ENCODE data around the gene BOD1.

Gene BOD1

GRCh38 chr5:173616577-173617118 lies at the start of gene BOD1:
Gene BOD1 (minus strand): TSS chr5:173616650. CDS start chr5:173616436, 214 bp downstream.
- H3K9me3 ChIP-seq (ENCODE audit: control insufficient read depth in 2 of 2, low read length in 2 of 2), result no peaks in the 10 kb centered on the region
- peak within 1 kb of the TSS; percentile 82 to 87 for H3K9ac ChIP-seq (ENCODE audit: low read length in 2 of 2)
- peaks cover 10 to 12% of the 10 kb centered on the region in 2 donors for H3K36me3 ChIP-seq (ENCODE audit: control insufficient read depth in 2 of 2, insufficient read depth in 2 of 2, low read length in 2 of 2)
- H3K4me1 ChIP-seq (ENCODE audit: control insufficient read depth, insufficient read depth, low read length), result peaks cover 23% of the 10 kb centered on the region
- no peaks in the 10 kb centered on the region for H3K27me3 ChIP-seq (ENCODE audit: control insufficient read depth in 1 of 2, insufficient read depth in 2 of 2, low read length in 2 of 2)
- H3K4me3 ChIP-seq (ENCODE audit: low read length in 2 of 2), result peak within 1 kb of the TSS; percentile 91 to 95
- peak within 1 kb of the TSS; percentile 89 for H3K27ac ChIP-seq (ENCODE audit: low read length)

GRCh38 chr5:173665326-173665725 lies 48.9 kb upstream of the BOD1 start:
- Histone ChIP-seq H3K36me3 (ENCODE audit: control insufficient read depth in 2 of 2, insufficient read depth in 2 of 2, low read length in 2 of 2) (no peaks in the 10 kb centered on the region), H3K27me3 (ENCODE audit: control insufficient read depth in 1 of 2, insufficient read depth in 2 of 2, low read length in 2 of 2) (peaks cover 0 to 3% of the 10 kb centered on the region in 2 donors), H3K9ac (ENCODE audit: low read length in 2 of 2) (no peak overlapping the region), H3K4me1 (ENCODE audit: control insufficient read depth, insufficient read depth, low read length) (no peaks in the 10 kb centered on the region), H3K4me3 (ENCODE audit: low read length in 2 of 2) (no peak overlapping the region), H3K9me3 (ENCODE audit: control insufficient read depth in 2 of 2, low read length in 2 of 2) (peaks cover 0 to 11% of the 10 kb centered on the region in 2 donors), H3K27ac (ENCODE audit: low read length) (no peak overlapping the region)

- Histone ChIP-seq H3K36me3 (ENCODE audit: control insufficient read depth in 2 of 2, insufficient read depth in 2 of 2, low read length in 2 of 2) (no peaks in the 10 kb centered on the region), H3K9me3 (ENCODE audit: control insufficient read depth in 2 of 2, low read length in 2 of 2) (peaks cover 0 to 14% of the 10 kb centered on the region in 2 donors), H3K4me3 (ENCODE audit: low read length in 2 of 2) (no peak overlapping the region), H3K9ac (ENCODE audit: low read length in 2 of 2) (no peak overlapping the region), H3K4me1 (ENCODE audit: control insufficient read depth, insufficient read depth, low read length) (no peaks in the 10 kb centered on the region), H3K27ac (ENCODE audit: low read length) (no peak overlapping the region), H3K27me3 (ENCODE audit: control insufficient read depth in 1 of 2, insufficient read depth in 2 of 2, low read length in 2 of 2) (peaks cover 0 to 1% of the 10 kb centered on the region in 2 donors)
Observed at GRCh38 chr5:173664154-173664526, 47.7 kb upstream of the BOD1 start.

GRCh38 chr5:173663352-173664153 lies 47.1 kb upstream of the BOD1 start:
- Histone ChIP-seq H3K36me3 (ENCODE audit: control insufficient read depth in 2 of 2, insufficient read depth in 2 of 2, low read length in 2 of 2) (no peaks in the 10 kb centered on the region), H3K4me1 (ENCODE audit: control insufficient read depth, insufficient read depth, low read length) (no peaks in the 10 kb centered on the region), H3K27me3 (ENCODE audit: control insufficient read depth in 1 of 2, insufficient read depth in 2 of 2, low read length in 2 of 2) (no peaks in the 10 kb centered on the region), H3K9me3 (ENCODE audit: control insufficient read depth in 2 of 2, low read length in 2 of 2) (peaks cover 0 to 11% of the 10 kb centered on the region in 2 donors), H3K27ac (ENCODE audit: low read length) (no peak overlapping the region), H3K4me3 (ENCODE audit: low read length in 2 of 2) (no peak overlapping the region), H3K9ac (ENCODE audit: low read length in 2 of 2) (no peak overlapping the region)

- H3K9me3 ChIP-seq (ENCODE audit: control insufficient read depth in 2 of 2, low read length in 2 of 2), result peaks cover 0 to 9% of the 10 kb centered on the region in 2 donors
- no peaks in the 10 kb centered on the region for H3K27me3 ChIP-seq (ENCODE audit: control insufficient read depth in 1 of 2, insufficient read depth in 2 of 2, low read length in 2 of 2)
- no peaks in the 10 kb centered on the region for H3K36me3 ChIP-seq (ENCODE audit: control insufficient read depth in 2 of 2, insufficient read depth in 2 of 2, low read length in 2 of 2)
- no peak overlapping the region for H3K4me3 ChIP-seq (ENCODE audit: low read length in 2 of 2)
- H3K9ac ChIP-seq (ENCODE audit: low read length in 2 of 2), result no peak overlapping the region
- no peak overlapping the region for H3K27ac ChIP-seq (ENCODE audit: low read length)
- H3K4me1 ChIP-seq (ENCODE audit: control insufficient read depth, insufficient read depth, low read length), result no peaks in the 10 kb centered on the region
Observed at GRCh38 chr5:173662581-173663351, 46.3 kb upstream of the BOD1 start.

- Histone ChIP-seq H3K4me1 (ENCODE audit: control insufficient read depth, insufficient read depth, low read length) (no peaks in the 10 kb centered on the region), H3K9ac (ENCODE audit: low read length in 2 of 2) (no peak overlapping the region), H3K36me3 (ENCODE audit: control insufficient read depth in 2 of 2, insufficient read depth in 2 of 2, low read length in 2 of 2) (no peaks in the 10 kb centered on the region), H3K27ac (ENCODE audit: low read length) (no peak overlapping the region), H3K27me3 (ENCODE audit: control insufficient read depth in 1 of 2, insufficient read depth in 2 of 2, low read length in 2 of 2) (no peaks in the 10 kb centered on the region), H3K9me3 (ENCODE audit: control insufficient read depth in 2 of 2, low read length in 2 of 2) (peaks cover 0 to 9% of the 10 kb centered on the region in 2 donors), H3K4me3 (ENCODE audit: low read length in 2 of 2) (no peak overlapping the region)
Observed at GRCh38 chr5:173660481-173661280, 44.2 kb upstream of the BOD1 start.

- no peak overlapping the region for H3K4me3 ChIP-seq (ENCODE audit: low read length in 2 of 2)
- H3K27ac ChIP-seq (ENCODE audit: low read length), result no peak overlapping the region
Observed at GRCh38 chr5:173659423-173659822, 43.0 kb upstream of the BOD1 start.

GRCh38 chr5:173657741-173658356 lies 41.4 kb upstream of the BOD1 start:
- no peak overlapping the region for H3K4me3 ChIP-seq (ENCODE audit: low read length in 2 of 2)
- no peaks in the 10 kb centered on the region for H3K36me3 ChIP-seq (ENCODE audit: control insufficient read depth in 2 of 2, insufficient read depth in 2 of 2, low read length in 2 of 2)
- H3K9me3 ChIP-seq (ENCODE audit: control insufficient read depth in 2 of 2, low read length in 2 of 2), result peaks cover 3 to 9% of the 10 kb centered on the region in 2 donors
- H3K4me1 ChIP-seq (ENCODE audit: control insufficient read depth, insufficient read depth, low read length), result no peaks in the 10 kb centered on the region
- no peak overlapping the region for H3K27ac ChIP-seq (ENCODE audit: low read length)
- no peaks in the 10 kb centered on the region for H3K27me3 ChIP-seq (ENCODE audit: control insufficient read depth in 1 of 2, insufficient read depth in 2 of 2, low read length in 2 of 2)
- no peak overlapping the region for H3K9ac ChIP-seq (ENCODE audit: low read length in 2 of 2)

More at GRCh38 chr5:173659423-173659822, 43.0 kb upstream of the BOD1 start:
- H3K9ac ChIP-seq (ENCODE audit: low read length in 2 of 2), result no peak overlapping the region
- H3K4me1 ChIP-seq (ENCODE audit: control insufficient read depth, insufficient read depth, low read length), result no peaks in the 10 kb centered on the region
- H3K36me3 ChIP-seq (ENCODE audit: control insufficient read depth in 2 of 2, insufficient read depth in 2 of 2, low read length in 2 of 2), result no peaks in the 10 kb centered on the region
- peaks cover 0 to 8% of the 10 kb centered on the region in 2 donors for H3K9me3 ChIP-seq (ENCODE audit: control insufficient read depth in 2 of 2, low read length in 2 of 2)
- H3K27me3 ChIP-seq (ENCODE audit: control insufficient read depth in 1 of 2, insufficient read depth in 2 of 2, low read length in 2 of 2), result no peaks in the 10 kb centered on the region

- Histone ChIP-seq H3K27ac (ENCODE audit: low read length) (no peak overlapping the region), H3K4me3 (ENCODE audit: low read length in 2 of 2) (no peak overlapping the region), H3K9ac (ENCODE audit: low read length in 2 of 2) (no peak overlapping the region), H3K9me3 (ENCODE audit: control insufficient read depth in 2 of 2, low read length in 2 of 2) (peaks cover 3 to 9% of the 10 kb centered on the region in 2 donors), H3K27me3 (ENCODE audit: control insufficient read depth in 1 of 2, insufficient read depth in 2 of 2, low read length in 2 of 2) (no peaks in the 10 kb centered on the region), H3K4me1 (ENCODE audit: control insufficient read depth, insufficient read depth, low read length) (no peaks in the 10 kb centered on the region), H3K36me3 (ENCODE audit: control insufficient read depth in 2 of 2, insufficient read depth in 2 of 2, low read length in 2 of 2) (no peaks in the 10 kb centered on the region)
Observed at GRCh38 chr5:173655196-173655797, 38.8 kb upstream of the BOD1 start.
